ENCODE measurements around the gene ARID5A.

ARID5A gene

GRCh38 chr2:96520231-96520630 is 16.3 kb upstream of the ARID5A start:
- no peak overlapping the region for H3K4me3 ChIP-seq (ENCODE audit: low read length in 2 of 2)
- H3K36me3 ChIP-seq (ENCODE audit: control insufficient read depth in 2 of 2, insufficient read depth in 2 of 2, low read length in 2 of 2) = no peaks in the 10 kb centered on the region
- H3K4me1 ChIP-seq (ENCODE audit: control insufficient read depth in 2 of 2, insufficient read depth in 2 of 2, low read length in 2 of 2) = peaks cover 0 to 7% of the 10 kb centered on the region in 2 donors
- H3K9ac ChIP-seq (ENCODE audit: low read depth in 1 of 2, low read length in 2 of 2) = no peak overlapping the region
- no peak overlapping the region for H3K27ac ChIP-seq (ENCODE audit: low read depth in 2 of 2, low read length in 2 of 2)
- no peaks in the 10 kb centered on the region for H3K9me3 ChIP-seq (ENCODE audit: control insufficient read depth in 2 of 2, low read length in 2 of 2)
- no peaks in the 10 kb centered on the region for H3K27me3 ChIP-seq (ENCODE audit: control insufficient read depth in 2 of 2, insufficient read depth in 2 of 2, low read length in 2 of 2)

- no peak overlapping the region for H3K27ac ChIP-seq (ENCODE audit: low read depth in 2 of 2, low read length in 2 of 2)
- H3K27me3 ChIP-seq (ENCODE audit: control insufficient read depth in 2 of 2, insufficient read depth in 2 of 2, low read length in 2 of 2) = no peaks in the 10 kb centered on the region
- peaks cover 0 to 7% of the 10 kb centered on the region in 2 donors for H3K4me1 ChIP-seq (ENCODE audit: control insufficient read depth in 2 of 2, insufficient read depth in 2 of 2, low read length in 2 of 2)
- H3K9ac ChIP-seq (ENCODE audit: low read depth in 1 of 2, low read length in 2 of 2) = no peak overlapping the region
- no peak overlapping the region for H3K4me3 ChIP-seq (ENCODE audit: low read length in 2 of 2)
- H3K36me3 ChIP-seq (ENCODE audit: control insufficient read depth in 2 of 2, insufficient read depth in 2 of 2, low read length in 2 of 2) = no peaks in the 10 kb centered on the region
- no peaks in the 10 kb centered on the region for H3K9me3 ChIP-seq (ENCODE audit: control insufficient read depth in 2 of 2, low read length in 2 of 2)
Observed at GRCh38 chr2:96520697-96521096, 15.9 kb upstream of the ARID5A start.

GRCh38 chr2:96521219-96521618 is 15.3 kb upstream of the ARID5A start:
- Histone ChIP-seq H3K27me3 (ENCODE audit: control insufficient read depth in 2 of 2, insufficient read depth in 2 of 2, low read length in 2 of 2) (no peaks in the 10 kb centered on the region), H3K9ac (ENCODE audit: low read depth in 1 of 2, low read length in 2 of 2) (no peak overlapping the region), H3K4me1 (ENCODE audit: control insufficient read depth in 2 of 2, insufficient read depth in 2 of 2, low read length in 2 of 2) (peaks cover 0 to 7% of the 10 kb centered on the region in 2 donors), H3K36me3 (ENCODE audit: control insufficient read depth in 2 of 2, insufficient read depth in 2 of 2, low read length in 2 of 2) (no peaks in the 10 kb centered on the region), H3K9me3 (ENCODE audit: control insufficient read depth in 2 of 2, low read length in 2 of 2) (no peaks in the 10 kb centered on the region), H3K27ac (ENCODE audit: low read depth in 2 of 2, low read length in 2 of 2) (no peak overlapping the region), H3K4me3 (ENCODE audit: low read length in 2 of 2) (no peak overlapping the region)

GRCh38 chr2:96522304-96523203 is 14.0 kb upstream of the ARID5A start:
- Histone ChIP-seq H3K9me3 (ENCODE audit: control insufficient read depth in 2 of 2, low read length in 2 of 2) (no peaks in the 10 kb centered on the region), H3K27ac (ENCODE audit: low read depth in 2 of 2, low read length in 2 of 2) (no peak overlapping the region), H3K36me3 (ENCODE audit: control insufficient read depth in 2 of 2, insufficient read depth in 2 of 2, low read length in 2 of 2) (no peaks in the 10 kb centered on the region), H3K4me3 (ENCODE audit: low read length in 2 of 2) (no peak overlapping the region), H3K4me1 (ENCODE audit: control insufficient read depth in 2 of 2, insufficient read depth in 2 of 2, low read length in 2 of 2) (peaks cover 0 to 7% of the 10 kb centered on the region in 2 donors), H3K9ac (ENCODE audit: low read depth in 1 of 2, low read length in 2 of 2) (no peak overlapping the region), H3K27me3 (ENCODE audit: control insufficient read depth in 2 of 2, insufficient read depth in 2 of 2, low read length in 2 of 2) (no peaks in the 10 kb centered on the region)

- peaks cover 0 to 9% of the 10 kb centered on the region in 2 donors for H3K4me1 ChIP-seq (ENCODE audit: control insufficient read depth in 2 of 2, insufficient read depth in 2 of 2, low read length in 2 of 2)
- no peaks in the 10 kb centered on the region for H3K9me3 ChIP-seq (ENCODE audit: control insufficient read depth in 2 of 2, low read length in 2 of 2)
- H3K27ac ChIP-seq (ENCODE audit: low read depth in 2 of 2, low read length in 2 of 2) = no peak overlapping the region
- H3K4me3 ChIP-seq (ENCODE audit: low read length in 2 of 2) = no peak overlapping the region
- no peaks in the 10 kb centered on the region for H3K27me3 ChIP-seq (ENCODE audit: control insufficient read depth in 2 of 2, insufficient read depth in 2 of 2, low read length in 2 of 2)
- H3K9ac ChIP-seq (ENCODE audit: low read depth in 1 of 2, low read length in 2 of 2) = no peak overlapping the region
- H3K36me3 ChIP-seq (ENCODE audit: control insufficient read depth in 2 of 2, insufficient read depth in 2 of 2, low read length in 2 of 2) = no peaks in the 10 kb centered on the region
Observed at GRCh38 chr2:96523659-96524481, 12.7 kb upstream of the ARID5A start.

GRCh38 chr2:96524482-96525210 is 11.9 kb upstream of the ARID5A start:
- H3K27ac ChIP-seq (ENCODE audit: low read depth in 2 of 2, low read length in 2 of 2) = no peak overlapping the region
- peaks cover 0 to 11% of the 10 kb centered on the region in 2 donors for H3K4me1 ChIP-seq (ENCODE audit: control insufficient read depth in 2 of 2, insufficient read depth in 2 of 2, low read length in 2 of 2)
- no peaks in the 10 kb centered on the region for H3K9me3 ChIP-seq (ENCODE audit: control insufficient read depth in 2 of 2, low read length in 2 of 2)
- no peaks in the 10 kb centered on the region for H3K36me3 ChIP-seq (ENCODE audit: control insufficient read depth in 2 of 2, insufficient read depth in 2 of 2, low read length in 2 of 2)
- no peak overlapping the region for H3K9ac ChIP-seq (ENCODE audit: low read depth in 1 of 2, low read length in 2 of 2)
- no peak overlapping the region for H3K4me3 ChIP-seq (ENCODE audit: low read length in 2 of 2)
- H3K27me3 ChIP-seq (ENCODE audit: control insufficient read depth in 2 of 2, insufficient read depth in 2 of 2, low read length in 2 of 2) = no peaks in the 10 kb centered on the region

GRCh38 chr2:96525211-96525507 is 11.4 kb upstream of the ARID5A start:
- no peak overlapping the region for H3K4me3 ChIP-seq (ENCODE audit: low read length in 2 of 2)

GRCh38 chr2:96526101-96526591 is 10.4 kb upstream of the ARID5A start:
- H3K4me1 ChIP-seq (ENCODE audit: control insufficient read depth in 2 of 2, insufficient read depth in 2 of 2, low read length in 2 of 2) = peaks cover 0 to 12% of the 10 kb centered on the region in 2 donors
- no peaks in the 10 kb centered on the region for H3K27me3 ChIP-seq (ENCODE audit: control insufficient read depth in 2 of 2, insufficient read depth in 2 of 2, low read length in 2 of 2)
- no peak overlapping the region for H3K4me3 ChIP-seq (ENCODE audit: low read length in 2 of 2)
- H3K9ac ChIP-seq (ENCODE audit: low read depth in 1 of 2, low read length in 2 of 2) = no peak overlapping the region
- no peak overlapping the region for H3K27ac ChIP-seq (ENCODE audit: low read depth in 2 of 2, low read length in 2 of 2)
- no peaks in the 10 kb centered on the region for H3K9me3 ChIP-seq (ENCODE audit: control insufficient read depth in 2 of 2, low read length in 2 of 2)
- H3K36me3 ChIP-seq (ENCODE audit: control insufficient read depth in 2 of 2, insufficient read depth in 2 of 2, low read length in 2 of 2) = no peaks in the 10 kb centered on the region

More at GRCh38 chr2:96525211-96525507, 11.4 kb upstream of the ARID5A start:
- no peaks in the 10 kb centered on the region for H3K27me3 ChIP-seq (ENCODE audit: control insufficient read depth in 2 of 2, insufficient read depth in 2 of 2, low read length in 2 of 2)
- H3K27ac ChIP-seq (ENCODE audit: low read depth in 2 of 2, low read length in 2 of 2) = no peak overlapping the region
- H3K9ac ChIP-seq (ENCODE audit: low read depth in 1 of 2, low read length in 2 of 2) = no peak overlapping the region
- no peaks in the 10 kb centered on the region for H3K36me3 ChIP-seq (ENCODE audit: control insufficient read depth in 2 of 2, insufficient read depth in 2 of 2, low read length in 2 of 2)
- H3K9me3 ChIP-seq (ENCODE audit: control insufficient read depth in 2 of 2, low read length in 2 of 2) = no peaks in the 10 kb centered on the region
- H3K4me1 ChIP-seq (ENCODE audit: control insufficient read depth in 2 of 2, insufficient read depth in 2 of 2, low read length in 2 of 2) = peaks cover 0 to 11% of the 10 kb centered on the region in 2 donors

- H3K4me3 ChIP-seq (ENCODE audit: low read length in 2 of 2) = peak overlapping the region; percentile 7 to 56
- peaks cover 5 to 18% of the 10 kb centered on the region in 2 donors for H3K4me1 ChIP-seq (ENCODE audit: control insufficient read depth in 2 of 2, insufficient read depth in 2 of 2, low read length in 2 of 2)
- H3K27ac ChIP-seq (ENCODE audit: low read depth in 2 of 2, low read length in 2 of 2) = peak overlapping the region in 1 of 2 donors; percentile 76
Observed at GRCh38 chr2:96526615-96527285, 9.8 kb upstream of the ARID5A start.

More at GRCh38 chr2:96526615-96527285, 9.8 kb upstream of the ARID5A start:
- peak overlapping the region; percentile 14 to 74 for H3K9ac ChIP-seq (ENCODE audit: low read depth in 1 of 2, low read length in 2 of 2)
- no peaks in the 10 kb centered on the region for H3K27me3 ChIP-seq (ENCODE audit: control insufficient read depth in 2 of 2, insufficient read depth in 2 of 2, low read length in 2 of 2)
- H3K9me3 ChIP-seq (ENCODE audit: control insufficient read depth in 2 of 2, low read length in 2 of 2) = no peaks in the 10 kb centered on the region
- H3K36me3 ChIP-seq (ENCODE audit: control insufficient read depth in 2 of 2, insufficient read depth in 2 of 2, low read length in 2 of 2) = no peaks in the 10 kb centered on the region
